GM12873 (cell line): ENCODE data around the gene PGAM2.

Experiments used
- CTCF ChIP-seq: IDR thresholded peaks from 2 replicates; pipeline ENCODE4 v1.5.1; 2012; ENCODE audit warnings: low read depth, mild to moderate bottlenecking, moderate library complexity, low read length, control low read depth; ENCODE audit not compliant: insufficient read depth; ENCODE audit errors: missing control alignments

The PGAM2 gene

GRCh38 chr7:44095781-44096180 lies 30.4 kb upstream of the PGAM2 start:
- no peak for TF ChIP-seq CTCF

DNA sequence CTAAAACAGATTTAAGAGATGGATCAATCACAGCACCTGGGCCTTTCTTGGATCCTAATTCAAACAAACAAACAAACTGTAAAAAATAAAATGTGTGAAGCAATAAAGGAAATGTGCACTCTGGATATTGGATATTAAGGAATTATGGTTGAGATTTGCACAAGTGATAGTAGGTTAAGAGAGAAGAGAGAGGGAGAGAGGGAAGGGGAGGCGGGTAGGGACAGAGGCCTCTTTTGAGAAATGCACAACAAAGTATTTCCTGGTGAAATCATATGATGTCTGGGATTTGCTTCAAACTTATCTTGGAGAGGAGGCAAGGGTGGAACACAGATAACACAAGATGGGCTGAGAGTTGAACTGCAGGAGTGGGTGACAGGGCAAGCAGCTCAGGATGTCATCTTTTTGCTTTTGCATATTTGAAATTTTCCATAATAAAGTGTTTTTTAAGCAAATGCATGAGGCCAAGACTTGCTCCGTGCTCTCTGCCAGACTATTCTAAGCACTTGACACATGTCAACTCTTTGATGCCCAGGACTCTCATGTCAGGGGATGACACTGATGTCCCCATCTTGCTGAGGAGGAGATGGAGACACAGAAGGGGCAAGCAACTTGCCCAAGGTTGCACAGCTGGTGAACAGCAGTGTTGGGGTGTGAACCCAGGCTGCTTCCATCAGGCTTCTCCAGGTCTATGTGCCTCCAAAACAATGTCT lies 29.7 kb upstream of the PGAM2 start:
- no peak for TF ChIP-seq CTCF

DNA sequence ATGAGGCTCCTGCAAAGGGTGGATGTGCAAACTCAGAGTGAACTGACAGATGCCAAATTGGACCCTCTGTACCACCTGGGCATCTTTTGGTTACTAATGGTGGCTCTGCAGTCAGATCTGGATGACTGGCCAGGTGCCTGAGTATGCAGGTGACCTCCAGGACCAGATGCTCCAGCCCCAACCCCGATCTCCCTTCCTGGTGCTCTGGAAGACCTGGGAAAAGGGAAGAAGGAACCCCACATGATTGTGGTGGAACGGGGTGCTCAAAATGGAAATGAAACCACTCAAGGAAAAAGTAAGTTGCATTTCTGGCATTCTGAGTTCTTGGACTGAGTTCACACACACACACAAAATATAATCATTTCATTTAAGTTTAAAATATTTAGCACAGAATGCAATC lies 29.0 kb upstream of the PGAM2 start:
- no peak for TF ChIP-seq CTCF

GRCh38 chr7:44093102-44093641 lies 27.8 kb upstream of the PGAM2 start:
- no peak for TF ChIP-seq CTCF

GRCh38 chr7:44087911-44088838 lies 22.8 kb upstream of the PGAM2 start:
- TF ChIP-seq CTCF = no peak

- TF ChIP-seq CTCF = no peak
Observed at GRCh38 chr7:44086627-44087026, 21.3 kb upstream of the PGAM2 start.

DNA sequence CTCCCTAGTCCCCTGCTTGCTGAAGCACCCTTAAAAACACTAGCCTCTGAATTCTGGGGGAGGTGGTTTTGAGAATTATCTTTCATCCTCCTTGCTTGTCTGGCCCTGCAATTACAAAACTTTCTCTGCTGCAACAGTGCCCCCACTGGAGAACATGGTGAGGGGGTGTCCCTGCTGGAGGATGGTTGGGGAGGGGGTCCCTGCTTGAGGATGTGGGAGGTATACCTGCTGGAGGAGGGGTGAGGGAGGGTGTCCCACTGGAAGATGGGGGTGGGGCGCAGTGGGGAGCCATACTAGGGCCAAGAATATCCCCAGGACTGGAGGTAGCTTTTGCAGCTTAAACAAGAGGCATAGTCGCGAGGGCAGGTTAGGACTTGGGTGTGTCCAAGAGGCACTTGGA lies 20.2 kb upstream of the PGAM2 start:
- TF ChIP-seq CTCF = no peak
